CD4-positive, alpha-beta T cell treated with Interleukin-4 for 4 hours (primary cell): Measurements from ENCODE around the gene GSN.
A peak's percentile ranks its signal among the peaks of the same experiment; 100 is the strongest.

ENCODE experiments used
- DNase-seq: peaks from one replicate; pipeline ENCODE4 v3.0.0-alpha.2; 2020

GSN gene

GRCh38 chr9:121274851-121275250 is 6.9 kb downstream of the GSN start:
- no peak for DNase-seq

- DNase-seq, result no peak
These were observed 8.1 kb downstream of the GSN start for GRCh38 chr9:121275781-121276658.

DNA sequence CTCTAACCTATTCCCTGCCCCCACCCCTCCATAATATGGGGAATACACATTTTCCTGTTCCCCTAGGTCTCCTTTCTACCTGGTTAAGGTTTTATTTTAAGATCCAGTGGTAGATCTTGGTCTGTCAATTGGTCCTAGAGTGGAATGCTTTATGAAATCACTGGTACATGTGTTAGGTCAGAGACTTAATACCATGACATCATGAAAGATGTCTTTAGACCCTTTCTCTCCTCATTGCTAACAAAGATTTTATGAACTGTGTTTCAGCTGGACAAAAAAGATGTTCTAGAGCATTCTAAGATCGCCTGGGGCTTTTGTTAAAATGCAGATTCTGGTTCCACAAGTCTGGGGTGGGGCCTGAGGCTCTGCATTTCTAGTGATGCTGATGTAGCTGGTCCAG is 9.1 kb downstream of the GSN start:
- DNase-seq, result no peak

DNA sequence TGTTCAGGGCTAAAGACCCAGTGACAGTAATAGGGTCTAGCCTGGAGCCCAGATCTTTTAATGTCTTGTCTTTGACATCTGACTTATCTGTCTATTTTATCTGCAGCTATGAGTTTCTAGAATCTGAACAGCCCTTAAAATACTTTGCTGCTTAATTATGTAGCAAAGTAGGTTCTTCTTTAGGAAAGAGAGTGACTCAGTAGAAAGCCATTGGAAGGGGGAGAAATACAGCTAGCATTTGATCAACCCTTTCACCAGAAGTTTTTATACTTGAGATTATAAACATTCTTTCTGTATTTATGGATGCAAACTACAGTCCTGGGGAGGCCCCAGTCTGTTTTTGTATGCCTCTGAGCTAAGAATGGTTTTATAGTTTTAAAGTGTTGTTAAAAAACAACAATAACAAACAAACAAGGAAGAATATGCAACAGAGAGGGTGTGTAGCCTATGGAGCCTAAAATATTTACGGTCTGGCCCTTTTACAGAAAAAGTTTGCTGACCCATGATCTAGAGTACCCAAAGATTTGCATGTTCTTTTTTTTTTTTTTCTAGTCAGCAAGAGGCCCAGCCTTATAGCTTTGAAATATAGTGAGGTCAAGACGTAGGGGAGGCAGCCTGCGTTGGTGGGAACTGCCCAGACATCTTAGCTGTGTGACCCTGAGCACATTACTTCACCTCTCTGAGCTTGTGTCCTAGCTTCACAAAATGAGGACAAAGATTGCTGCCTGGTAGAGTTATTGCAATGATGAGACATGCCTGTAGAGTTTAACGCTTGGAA is 9.7 kb downstream of the GSN start:
- DNase-seq, result no peak

DNA sequence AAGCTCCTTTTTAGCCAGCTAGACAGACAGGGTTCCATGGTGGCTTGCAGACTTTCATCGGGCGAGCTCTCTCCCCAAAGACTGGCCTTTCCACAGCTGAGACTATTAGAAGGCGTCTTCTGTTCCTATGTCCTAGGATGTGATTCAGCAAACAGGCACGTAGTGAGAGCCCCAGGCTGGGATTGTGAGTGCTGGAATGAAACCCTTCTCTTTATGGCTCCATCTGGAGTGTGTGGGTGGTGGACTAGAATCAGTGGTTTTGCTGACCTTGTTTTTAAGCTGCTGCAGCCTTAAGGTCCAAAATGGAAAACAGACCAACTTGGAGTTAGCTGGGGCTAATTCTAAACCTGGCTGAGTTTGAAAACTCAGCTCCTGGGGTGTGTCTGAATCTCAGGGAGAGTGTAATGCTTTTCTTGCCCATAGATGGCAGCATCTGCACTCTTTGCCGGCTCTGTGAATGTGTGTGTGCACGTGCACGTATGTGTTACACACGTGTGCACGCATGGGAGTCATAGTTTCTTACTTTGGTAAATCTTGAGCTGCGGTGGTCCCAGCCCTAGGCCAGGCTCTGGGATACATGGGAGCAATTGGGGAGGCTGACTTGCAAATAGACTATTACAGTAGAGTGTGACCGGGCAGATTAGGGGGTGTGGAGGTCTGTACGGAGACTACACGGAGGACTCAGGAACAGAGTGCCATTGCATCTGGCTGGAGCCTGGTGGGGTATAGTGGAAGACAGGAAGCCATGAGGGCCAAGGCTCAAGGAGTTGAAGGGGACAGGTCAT is 10.7 kb downstream of the GSN start:
- DNase-seq, result peak; percentile 37

DNA sequence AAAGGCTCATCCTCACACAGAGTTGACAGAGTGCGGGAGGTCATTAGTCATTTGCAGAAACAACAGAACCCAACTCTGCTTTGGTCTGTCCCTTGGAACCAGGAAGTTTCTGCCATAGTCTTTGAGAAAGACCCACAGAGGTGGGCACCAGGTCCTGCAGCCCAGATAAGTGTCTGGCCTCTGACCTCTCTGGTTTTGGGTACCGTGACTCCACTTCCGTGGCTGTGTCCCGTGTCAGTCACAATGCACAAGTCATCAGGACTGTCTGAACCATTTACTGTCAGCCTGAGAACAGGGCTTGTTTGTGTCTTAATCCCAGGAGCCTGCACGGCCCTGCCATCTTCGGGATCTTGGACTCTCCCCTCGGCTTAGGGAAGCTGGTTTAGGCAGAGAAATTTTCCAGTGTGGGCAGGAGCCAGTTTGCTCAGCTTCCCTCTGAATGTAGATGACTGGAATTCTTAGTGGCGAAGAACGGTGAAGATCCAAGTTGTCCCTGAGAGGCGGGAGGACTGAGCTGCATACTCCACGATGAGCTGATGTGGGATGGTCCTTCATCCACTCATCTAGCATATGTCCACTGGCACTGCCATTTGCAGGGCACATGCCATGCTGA is 11.9 kb downstream of the GSN start:
- no peak for DNase-seq

- DNase-seq, result no peak
These were observed 13.0 kb downstream of the GSN start for GRCh38 chr9:121280715-121281613.

- no peak for DNase-seq
These were observed 13.8 kb downstream of the GSN start for GRCh38 chr9:121281614-121282276.

DNA sequence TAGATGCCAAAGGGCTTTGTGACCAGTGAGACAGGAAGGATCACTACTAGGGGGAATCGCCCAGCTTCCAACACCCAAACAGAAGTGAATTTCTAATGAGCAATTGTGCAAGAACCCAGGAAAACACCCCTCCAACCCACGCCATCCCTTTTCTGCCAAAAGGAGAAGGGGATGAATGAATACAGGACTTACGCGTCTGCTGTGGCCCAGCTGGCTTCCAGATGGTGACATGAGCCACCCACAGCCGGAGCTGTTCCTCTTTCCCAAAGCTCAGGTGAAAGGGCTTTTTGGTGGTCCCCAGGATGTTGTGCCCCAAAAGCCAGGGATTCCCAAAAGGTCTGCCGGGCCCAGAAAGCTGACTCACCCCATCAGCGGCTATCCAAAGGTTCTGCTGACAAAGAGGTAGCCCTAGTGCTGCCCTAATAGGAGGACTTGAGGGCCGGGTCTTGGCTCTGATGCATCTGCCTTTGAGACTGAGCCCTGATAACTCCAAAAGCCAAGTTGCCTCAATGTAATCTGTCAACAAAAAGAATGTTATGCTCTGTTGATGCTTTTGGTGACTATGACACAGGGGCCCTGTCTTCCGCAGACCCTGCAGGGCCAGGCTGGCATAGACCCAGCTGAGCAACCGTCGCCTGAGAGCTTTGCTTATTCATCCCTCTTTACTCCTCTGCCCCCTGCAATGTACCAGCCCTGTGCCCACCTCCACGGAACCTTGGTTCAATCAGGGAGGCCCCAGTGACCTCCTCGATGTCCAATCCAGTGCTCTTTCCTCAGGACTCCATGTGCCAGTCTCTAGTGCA is 14.5 kb downstream of the GSN start:
- no peak for DNase-seq

DNA sequence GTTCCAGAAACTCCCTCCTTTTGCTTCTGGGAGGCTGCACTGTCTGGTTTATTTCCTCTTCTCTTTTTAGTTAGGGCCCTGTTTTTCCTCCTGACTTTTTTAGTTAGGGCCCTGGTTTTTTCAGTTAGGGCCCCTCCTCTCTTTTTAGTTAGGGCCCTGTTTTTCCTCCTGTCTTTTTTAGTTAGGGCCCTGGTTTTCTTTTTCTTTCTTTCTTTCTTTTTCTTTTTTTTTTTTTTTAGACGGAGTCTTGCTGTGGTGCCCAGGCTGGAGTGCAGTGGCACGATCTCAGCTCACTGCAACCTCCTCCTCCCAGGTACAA is 15.1 kb downstream of the GSN start:
- no peak for DNase-seq

DNA sequence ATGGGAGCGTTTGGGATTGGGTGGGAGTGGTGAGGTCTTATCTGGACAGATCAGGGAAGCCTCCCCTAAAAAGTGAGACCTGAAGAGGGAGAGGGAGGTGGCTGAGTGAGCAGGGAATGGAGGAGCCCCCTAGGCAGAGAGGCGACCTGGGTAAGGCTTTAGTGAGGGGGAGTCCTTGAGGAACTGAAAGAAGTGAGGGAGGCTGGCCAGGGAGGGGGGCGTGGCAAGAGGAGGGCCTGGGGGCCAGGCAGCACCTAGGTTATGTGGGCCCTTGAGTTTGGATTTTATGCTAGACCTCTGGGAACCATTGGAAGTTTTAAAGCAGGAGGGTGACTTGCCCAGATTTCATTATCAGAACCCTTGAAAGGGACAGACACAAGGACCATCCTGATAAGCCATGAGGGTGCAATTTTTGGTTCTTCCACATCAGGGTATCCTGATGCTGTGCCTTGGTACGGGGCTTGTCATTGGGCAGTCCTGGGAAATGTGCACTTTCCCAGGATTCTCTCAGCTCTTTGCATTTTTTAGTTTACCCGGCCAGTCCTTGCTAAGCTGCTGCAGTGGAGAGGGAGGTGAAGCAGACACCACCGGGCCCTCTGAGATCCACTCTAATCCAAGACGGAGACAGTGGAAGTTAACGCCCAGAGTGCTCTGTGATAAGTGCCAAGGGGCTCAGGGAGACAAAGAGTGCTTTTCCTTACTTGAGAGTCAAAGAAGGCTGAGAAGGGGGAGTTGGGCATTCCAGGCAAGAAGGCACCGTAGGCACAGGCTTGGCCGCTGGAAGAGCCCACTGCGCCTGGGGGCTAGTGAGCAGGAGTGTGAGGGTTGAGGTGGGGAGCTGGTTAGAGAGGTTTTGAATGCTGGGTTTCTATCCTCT is 16.1 kb downstream of the GSN start:
- DNase-seq, result no peak

GRCh38 chr9:121284733-121285451 is 16.9 kb downstream of the GSN start:
- DNase-seq, result no peak

- no peak for DNase-seq
These were observed 18.1 kb downstream of the GSN start for GRCh38 chr9:121285835-121286687.

- no peak for DNase-seq
These were observed 18.7 kb downstream of the GSN start for GRCh38 chr9:121286688-121286972.

DNA sequence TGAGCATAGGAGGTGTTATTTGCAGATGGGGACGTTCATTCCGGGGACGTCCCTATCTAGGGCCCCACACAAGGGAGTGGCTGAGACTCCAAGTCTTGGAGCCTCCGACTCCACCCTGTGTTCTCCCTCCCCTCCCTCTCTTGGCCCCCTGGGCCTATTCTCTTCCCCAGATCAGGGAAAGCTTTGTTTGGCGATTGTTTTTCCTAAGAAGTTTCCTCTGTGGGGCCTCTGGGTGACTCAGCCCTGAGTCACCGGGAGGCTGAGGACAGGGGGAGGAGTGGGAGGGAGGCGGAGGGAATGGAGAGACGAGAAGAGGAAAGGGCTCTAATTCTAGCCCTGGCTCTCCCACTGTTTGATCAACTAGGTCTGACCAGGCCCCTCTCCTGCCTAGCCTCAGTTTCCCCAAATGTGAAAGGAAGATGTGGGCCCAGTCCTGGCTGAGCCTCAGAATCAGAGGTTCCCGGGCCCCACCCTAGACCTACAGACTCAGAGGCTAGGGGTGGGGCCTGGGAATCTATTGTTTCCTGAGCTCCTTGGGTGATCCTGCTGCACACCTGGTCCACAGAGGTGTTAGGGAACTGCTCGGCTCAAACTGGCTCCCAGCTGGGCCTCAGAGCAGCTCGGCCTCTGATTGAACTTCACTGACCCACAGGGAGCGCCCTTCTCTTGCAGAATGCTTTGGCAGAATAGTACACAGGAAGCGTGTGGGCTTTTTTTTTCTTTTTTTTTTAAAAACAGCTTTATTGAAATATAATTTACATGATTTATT is 19.2 kb downstream of the GSN start:
- peak; percentile 6 for DNase-seq

GRCh38 chr9:121288673-121289025 is 20.7 kb downstream of the GSN start:
- no peak for DNase-seq

- no peak for DNase-seq
These were observed 21.2 kb downstream of the GSN start for GRCh38 chr9:121289026-121289771.
